ENCODE results near the gene ETV5.

ETV5 gene

GRCh38 chr3:186108941-186109865 is at the start of gene ETV5:
Gene ETV5, minus strand, starts transcription at chr3:186109089. Its CDS starts 3,221 bp downstream, at chr3:186105868.
- H3K27me3 ChIP-seq (replicated peaks; ENCODE audit: control insufficient read depth, insufficient read depth, low read length), result no peaks in the 10 kb centered on the region
- peaks cover 19% of the 10 kb centered on the region for H3K4me1 ChIP-seq (ENCODE audit: control insufficient read depth, insufficient read depth, low read length)
- no peaks in the 10 kb centered on the region for H3K9me3 ChIP-seq (ENCODE audit: control insufficient read depth, low read length)
- peak within 1 kb of the TSS; percentile 90 for H3K4me3 ChIP-seq (ENCODE audit: low read length)
- peak; percentile 100 for DNase-seq (ENCODE audit: low read depth)
- H3K36me3 ChIP-seq (ENCODE audit: control insufficient read depth, insufficient read depth, low read length, severe bottlenecking), result no peaks in the 10 kb centered on the region
- H3K9ac ChIP-seq (ENCODE audit: low read length), result peak within 1 kb of the TSS; percentile 85

GRCh38 chr3:186154641-186155040 is 45.8 kb upstream of the ETV5 start:
- H3K27me3 ChIP-seq (replicated peaks; ENCODE audit: control insufficient read depth, insufficient read depth, low read length), result no peaks in the 10 kb centered on the region
- no peak overlapping the region for H3K4me3 ChIP-seq (ENCODE audit: low read length)
- H3K9ac ChIP-seq (ENCODE audit: low read length), result no peak overlapping the region
- no peak for DNase-seq (ENCODE audit: low read depth)
- no peaks in the 10 kb centered on the region for H3K36me3 ChIP-seq (ENCODE audit: control insufficient read depth, insufficient read depth, low read length, severe bottlenecking)
- H3K4me1 ChIP-seq (ENCODE audit: control insufficient read depth, insufficient read depth, low read length), result no peaks in the 10 kb centered on the region
- no peaks in the 10 kb centered on the region for H3K9me3 ChIP-seq (ENCODE audit: control insufficient read depth, low read length)

DNA sequence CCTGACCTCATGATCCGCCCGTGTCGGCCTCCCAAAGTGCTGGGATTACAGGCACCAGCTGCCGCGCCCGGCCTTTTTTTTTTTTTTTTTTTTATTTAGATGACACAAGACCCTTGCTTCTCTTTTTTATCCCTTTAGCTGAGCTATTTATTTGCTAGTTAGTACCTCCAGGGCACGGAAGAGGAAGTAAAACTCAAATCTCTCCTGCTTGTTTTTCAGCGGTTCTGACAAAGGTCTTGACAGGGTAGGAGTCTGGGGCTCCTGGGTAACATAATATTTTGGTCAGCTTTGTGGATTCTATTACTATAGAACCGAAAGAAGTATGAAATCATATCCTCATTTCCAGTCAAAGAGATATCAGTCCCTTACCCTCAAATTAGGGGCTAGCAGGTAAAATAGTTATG is 44.0 kb upstream of the ETV5 start:
- Histone ChIP-seq H3K36me3 (ENCODE audit: control insufficient read depth, insufficient read depth, low read length, severe bottlenecking) (no peaks in the 10 kb centered on the region), H3K27me3 (replicated peaks; ENCODE audit: control insufficient read depth, insufficient read depth, low read length) (no peaks in the 10 kb centered on the region), H3K9me3 (ENCODE audit: control insufficient read depth, low read length) (no peaks in the 10 kb centered on the region), H3K4me3 (ENCODE audit: low read length) (no peak overlapping the region), H3K9ac (ENCODE audit: low read length) (no peak overlapping the region), H3K4me1 (ENCODE audit: control insufficient read depth, insufficient read depth, low read length) (no peaks in the 10 kb centered on the region)
- DNase-seq (ENCODE audit: low read depth), result no peak

- Histone ChIP-seq H3K4me3 (ENCODE audit: low read length) (no peak overlapping the region), H3K36me3 (ENCODE audit: control insufficient read depth, insufficient read depth, low read length, severe bottlenecking) (no peaks in the 10 kb centered on the region), H3K4me1 (ENCODE audit: control insufficient read depth, insufficient read depth, low read length) (peaks cover under 1% of the 10 kb centered on the region), H3K9me3 (ENCODE audit: control insufficient read depth, low read length) (no peaks in the 10 kb centered on the region), H3K27me3 (replicated peaks; ENCODE audit: control insufficient read depth, insufficient read depth, low read length) (no peaks in the 10 kb centered on the region), H3K9ac (ENCODE audit: low read length) (no peak overlapping the region)
- no peak for DNase-seq (ENCODE audit: low read depth)
These were observed 43.5 kb upstream of the ETV5 start for GRCh38 chr3:186152361-186152798.

DNA sequence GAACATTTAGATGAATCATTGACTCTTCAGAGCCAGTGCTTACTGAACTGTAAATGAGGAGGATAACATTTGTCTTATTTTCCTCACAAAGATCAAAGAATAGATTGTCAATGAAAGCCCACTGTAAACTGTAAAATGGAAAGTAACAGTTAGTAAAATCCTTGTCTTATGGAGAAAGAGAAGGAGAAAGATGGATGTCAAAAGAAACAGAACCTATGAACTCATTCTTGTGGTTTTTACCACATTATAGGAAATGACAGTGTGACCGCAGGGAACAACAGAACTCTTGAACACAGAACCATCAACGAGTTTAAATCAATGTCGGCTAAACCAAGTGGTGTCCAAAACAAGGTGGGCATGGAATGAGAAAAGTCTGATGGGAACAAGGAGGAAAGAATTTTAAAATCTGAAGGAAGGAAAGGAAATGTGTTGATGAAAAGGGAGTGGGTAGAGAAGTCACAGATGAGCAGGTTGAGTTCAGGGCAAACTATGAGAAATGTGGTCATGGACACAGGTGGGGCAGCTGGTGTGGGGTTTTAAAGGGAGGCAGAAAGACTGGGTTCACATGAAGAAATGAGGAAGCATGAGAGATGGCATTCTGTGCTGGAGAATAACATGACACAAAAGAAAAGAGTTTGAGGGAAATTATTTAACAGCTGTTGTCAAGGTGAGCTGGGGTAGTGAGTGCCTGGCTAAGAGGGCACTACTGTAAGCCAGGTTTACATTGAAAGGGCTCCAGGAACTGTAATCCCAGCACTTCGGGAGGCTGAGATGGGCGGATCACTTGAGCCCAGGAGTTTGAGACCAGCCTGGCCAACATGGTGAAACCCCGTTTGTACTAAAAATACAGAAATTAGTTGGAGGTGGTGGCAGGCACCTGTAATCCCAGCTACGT is 42.4 kb upstream of the ETV5 start:
- no peak overlapping the region for H3K4me3 ChIP-seq (ENCODE audit: low read length)
- no peak for DNase-seq (ENCODE audit: low read depth)
- no peak overlapping the region for H3K9ac ChIP-seq (ENCODE audit: low read length)
- no peaks in the 10 kb centered on the region for H3K9me3 ChIP-seq (ENCODE audit: control insufficient read depth, low read length)
- peaks cover 9% of the 10 kb centered on the region for H3K4me1 ChIP-seq (ENCODE audit: control insufficient read depth, insufficient read depth, low read length)
- no peaks in the 10 kb centered on the region for H3K36me3 ChIP-seq (ENCODE audit: control insufficient read depth, insufficient read depth, low read length, severe bottlenecking)
- H3K27me3 ChIP-seq (replicated peaks; ENCODE audit: control insufficient read depth, insufficient read depth, low read length), result no peaks in the 10 kb centered on the region

- no peak for DNase-seq (ENCODE audit: low read depth)
- no peaks in the 10 kb centered on the region for H3K9me3 ChIP-seq (ENCODE audit: control insufficient read depth, low read length)
These were observed 41.3 kb upstream of the ETV5 start for GRCh38 chr3:186150041-186150830.

GRCh38 chr3:186149319-186149960 is 40.6 kb upstream of the ETV5 start:
- DNase-seq (ENCODE audit: low read depth), result no peak

More at GRCh38 chr3:186150041-186150830, 41.3 kb upstream of the ETV5 start:
- Histone ChIP-seq H3K4me1 (ENCODE audit: control insufficient read depth, insufficient read depth, low read length) (peaks cover 9% of the 10 kb centered on the region), H3K36me3 (ENCODE audit: control insufficient read depth, insufficient read depth, low read length, severe bottlenecking) (no peaks in the 10 kb centered on the region), H3K27me3 (replicated peaks; ENCODE audit: control insufficient read depth, insufficient read depth, low read length) (no peaks in the 10 kb centered on the region), H3K9ac (ENCODE audit: low read length) (no peak overlapping the region), H3K4me3 (ENCODE audit: low read length) (no peak overlapping the region)

GRCh38 chr3:186144257-186144656 is 35.4 kb upstream of the ETV5 start:
- DNase-seq (ENCODE audit: low read depth), result no peak
- Histone ChIP-seq H3K9ac (ENCODE audit: low read length) (no peak overlapping the region), H3K36me3 (ENCODE audit: control insufficient read depth, insufficient read depth, low read length, severe bottlenecking) (no peaks in the 10 kb centered on the region), H3K9me3 (ENCODE audit: control insufficient read depth, low read length) (no peaks in the 10 kb centered on the region), H3K4me1 (ENCODE audit: control insufficient read depth, insufficient read depth, low read length) (peaks cover 18% of the 10 kb centered on the region), H3K27me3 (replicated peaks; ENCODE audit: control insufficient read depth, insufficient read depth, low read length) (peaks cover 3% of the 10 kb centered on the region), H3K4me3 (ENCODE audit: low read length) (no peak overlapping the region)

More at GRCh38 chr3:186149319-186149960, 40.6 kb upstream of the ETV5 start:
- Histone ChIP-seq H3K4me3 (ENCODE audit: low read length) (no peak overlapping the region), H3K36me3 (ENCODE audit: control insufficient read depth, insufficient read depth, low read length, severe bottlenecking) (no peaks in the 10 kb centered on the region), H3K27me3 (replicated peaks; ENCODE audit: control insufficient read depth, insufficient read depth, low read length) (no peaks in the 10 kb centered on the region), H3K4me1 (ENCODE audit: control insufficient read depth, insufficient read depth, low read length) (peaks cover 9% of the 10 kb centered on the region), H3K9me3 (ENCODE audit: control insufficient read depth, low read length) (no peaks in the 10 kb centered on the region), H3K9ac (ENCODE audit: low read length) (no peak overlapping the region)

- H3K9me3 ChIP-seq (ENCODE audit: control insufficient read depth, low read length), result no peaks in the 10 kb centered on the region
- H3K27me3 ChIP-seq (replicated peaks; ENCODE audit: control insufficient read depth, insufficient read depth, low read length), result peaks cover 3% of the 10 kb centered on the region
- peaks cover 18% of the 10 kb centered on the region for H3K4me1 ChIP-seq (ENCODE audit: control insufficient read depth, insufficient read depth, low read length)
- H3K4me3 ChIP-seq (ENCODE audit: low read length), result no peak overlapping the region
- no peak for DNase-seq (ENCODE audit: low read depth)
- no peaks in the 10 kb centered on the region for H3K36me3 ChIP-seq (ENCODE audit: control insufficient read depth, insufficient read depth, low read length, severe bottlenecking)
- H3K9ac ChIP-seq (ENCODE audit: low read length), result no peak overlapping the region
These were observed 34.4 kb upstream of the ETV5 start for GRCh38 chr3:186143250-186143649.

GRCh38 chr3:186142393-186142932 is 33.6 kb upstream of the ETV5 start:
- H3K4me1 ChIP-seq (ENCODE audit: control insufficient read depth, insufficient read depth, low read length), result peaks cover 18% of the 10 kb centered on the region
- H3K36me3 ChIP-seq (ENCODE audit: control insufficient read depth, insufficient read depth, low read length, severe bottlenecking), result no peaks in the 10 kb centered on the region
- H3K27me3 ChIP-seq (replicated peaks; ENCODE audit: control insufficient read depth, insufficient read depth, low read length), result peaks cover 3% of the 10 kb centered on the region
- no peak overlapping the region for H3K9ac ChIP-seq (ENCODE audit: low read length)
- no peaks in the 10 kb centered on the region for H3K9me3 ChIP-seq (ENCODE audit: control insufficient read depth, low read length)
- no peak for DNase-seq (ENCODE audit: low read depth)
- no peak overlapping the region for H3K4me3 ChIP-seq (ENCODE audit: low read length)
